Measurements from ENCODE around the gene CPNE4. TPM values are rescaled to one million over a fixed set of nuclear protein-coding genes. Genes with fewer than 3 reads are reported as not detected.

The CPNE4 gene
- total RNA-seq, 1 donor from 2014 or later = 0.24 TPM

- DNase-seq (ENCODE audit: low read depth) = peak; percentile 77
These were observed 491.1 kb downstream of the CPNE4 start for GRCh38 chr3:131543714-131544113.

GRCh38 chr3:131541288-131541687, 493.5 kb downstream of the CPNE4 start:
- DNase-seq (ENCODE audit: low read depth) = no peak

GRCh38 chr3:131540821-131541220, 494.0 kb downstream of the CPNE4 start:
- no peak for DNase-seq (ENCODE audit: low read depth)

- no peak for DNase-seq (ENCODE audit: low read depth)
These were observed 494.7 kb downstream of the CPNE4 start for GRCh38 chr3:131540143-131540542.

GRCh38 chr3:131538968-131539367, 495.8 kb downstream of the CPNE4 start:
- DNase-seq (ENCODE audit: low read depth) = no peak

- DNase-seq (ENCODE audit: low read depth) = no peak
These were observed 497.3 kb downstream of the CPNE4 start for GRCh38 chr3:131537531-131537930.

- DNase-seq (ENCODE audit: low read depth) = peak; percentile 26
These were observed 499.2 kb downstream of the CPNE4 start for GRCh38 chr3:131535596-131535995.

GRCh38 chr3:131535131-131535530, 499.7 kb downstream of the CPNE4 start:
- DNase-seq (ENCODE audit: low read depth) = peak; percentile 84

- DNase-seq (ENCODE audit: low read depth) = no peak
These were observed 502.2 kb downstream of the CPNE4 start for GRCh38 chr3:131532645-131533044.

- DNase-seq (ENCODE audit: low read depth) = no peak
These were observed 504.0 kb downstream of the CPNE4 start for GRCh38 chr3:131530843-131531242.

GRCh38 chr3:131530388-131530787, 504.4 kb downstream of the CPNE4 start:
- DNase-seq (ENCODE audit: low read depth) = no peak

GRCh38 chr3:131526801-131527347, 507.9 kb downstream of the CPNE4 start:
- DNase-seq (ENCODE audit: low read depth) = peak; percentile 72

- no peak for DNase-seq (ENCODE audit: low read depth)
These were observed 516.1 kb downstream of the CPNE4 start for GRCh38 chr3:131518680-131519079.

- no peak for DNase-seq (ENCODE audit: low read depth)
These were observed 529.4 kb downstream of the CPNE4 start for GRCh38 chr3:131505421-131505820.

GRCh38 chr3:131503320-131503635, 531.5 kb downstream of the CPNE4 start:
- no peak for DNase-seq (ENCODE audit: low read depth)

GRCh38 chr3:131502530-131503319, 532.1 kb downstream of the CPNE4 start, which contains the start of gene MRPL3:
MRPL3 (minus strand) TSS chr3:131502971; CDS start chr3:131502821, 150 bp downstream.
- peak; percentile 92 for DNase-seq (ENCODE audit: low read depth)

GRCh38 chr3:131501949-131502348, 532.9 kb downstream of the CPNE4 start:
- peak; percentile 8 for DNase-seq (ENCODE audit: low read depth)

- no peak for DNase-seq (ENCODE audit: low read depth)
These were observed 540.1 kb downstream of the CPNE4 start for GRCh38 chr3:131494706-131495105.

GRCh38 chr3:131491775-131492174, 543.0 kb downstream of the CPNE4 start:
- DNase-seq (ENCODE audit: low read depth) = no peak

- no peak for DNase-seq (ENCODE audit: low read depth)
These were observed 543.7 kb downstream of the CPNE4 start for GRCh38 chr3:131491084-131491483.

GRCh38 chr3:131486545-131486944, 548.3 kb downstream of the CPNE4 start:
- DNase-seq (ENCODE audit: low read depth) = peak; percentile 8

- DNase-seq (ENCODE audit: low read depth) = peak; percentile 51
These were observed 549.7 kb downstream of the CPNE4 start for GRCh38 chr3:131485119-131485518.

- no peak for DNase-seq (ENCODE audit: low read depth)
These were observed 550.2 kb downstream of the CPNE4 start for GRCh38 chr3:131484496-131485111.

Data from myocyte (in vitro differentiated cells).